A549 (cell line): ENCODE measurements around the gene DQX1. TPM values are rescaled to one million over a fixed set of nuclear protein-coding genes. Genes with fewer than 3 reads are reported as not detected.
A peak's percentile ranks its signal among the peaks of the same experiment; 100 is the strongest.

Source experiments
- ATAC-seq, 2 experiments: fragments of 200-7000 bp in 1 of 2; fragments of >200 bp in 1 of 2; cut with Nextera tagmentation in 1 of 2; cut with Tn5 transposase in 1 of 2; 3 replicates each; pipeline versions ENCODE4 v1.8.0 to v1.9.1; 2018 to 2020; ENCODE audit warnings: mild to moderate bottlenecking in 1 of 2, moderate library complexity in 1 of 2
- CTCF ChIA-PET: fragments of 300-600 bp; sonication (Branson Sonifier 250); formaldehyde crosslinking; extraction: SDS; loops from one replicate; lab custom pipeline; 2021; ENCODE audit warnings: antibody characterized with exemption, inconsistent platforms; lab: Yijun Ruan, JAX
- POLR2A ChIA-PET: fragments of 350-600 bp; formaldehyde crosslinking; extraction: SDS; loops from one replicate; lab custom pipeline; 2021; ENCODE audit warnings: antibody characterized with exemption, inconsistent platforms; lab: Yijun Ruan, JAX
- DNase-seq, 2 experiments: peaks; one replicate each; pipeline versions ENCODE4 v3.0.0 to v3.0.0-alpha.2; 2011 to 2016; ENCODE audit warnings: low read depth in 1 of 2, low spot score in 1 of 2
- FAIRE-seq: peaks from 2 replicates; lab custom pipeline; 2011; peaks lifted over from hg19 to GRCh38; lab: Jason Lieb, UNC
- H3K27ac ChIP-seq, 2 experiments: fragments of >200 bp; sonication (Bioruptor Twin); formaldehyde crosslinking; 3 replicates each; pipeline ENCODE4 v1.5.1; 2016 to 2017
- H3K4me1 ChIP-seq: fragments of >200 bp; sonication (Bioruptor Twin); formaldehyde crosslinking; 3 replicates; pipeline ENCODE4 v1.6.1; 2016
- H3K4me2 ChIP-seq: fragments of >200 bp; sonication (Bioruptor Twin); formaldehyde crosslinking; 3 replicates; pipeline ENCODE4 v1.6.1; 2016
- H3K4me3 ChIP-seq: fragments of >200 bp; sonication (Bioruptor Twin); formaldehyde crosslinking; 3 replicates; pipeline ENCODE4 v1.5.1; 2016
- H3K9me3 ChIP-seq: fragments of >200 bp; sonication (Bioruptor Twin); formaldehyde crosslinking; 3 replicates; pipeline ENCODE4 v1.6.1; 2016
- BCL3 ChIP-seq: fragments of >200 bp; sonication (Bioruptor Twin); formaldehyde crosslinking; IDR thresholded peaks from 3 replicates; pipeline ENCODE4 v1.6.1; 2016
- CBX8 ChIP-seq: fragments of 200-600 bp; sonication (generic); IDR thresholded peaks from 2 replicates; pipeline ENCODE4 v1.6.1; 2016
- EHF ChIP-seq: fragments of 250-450 bp; sonication (Bioruptor Pico); IDR thresholded peaks from 2 replicates; pipeline ENCODE4 v1.5.0; 2020; ENCODE audit warnings: mild to moderate bottlenecking
- EHMT2 ChIP-seq: fragments of 200-600 bp; sonication (generic); IDR thresholded peaks from 2 replicates; pipeline ENCODE4 v1.6.1; 2016; ENCODE audit warnings: antibody characterized with exemption, low read depth, mild to moderate bottlenecking, moderate library complexity
- FOXS1 ChIP-seq: fragments of 250-450 bp; sonication (Bioruptor Pico); IDR thresholded peaks from 2 replicates; pipeline ENCODE4 v1.5.0; 2020; ENCODE audit warnings: mild to moderate bottlenecking, moderate library complexity
- HES2 ChIP-seq: fragments of >200 bp; sonication (Bioruptor Twin); formaldehyde crosslinking; IDR thresholded peaks from 2 replicates; pipeline ENCODE4 v1.6.1; 2016
- HMGXB4 ChIP-seq: fragments of 250-450 bp; sonication (Bioruptor Pico); IDR thresholded peaks from 2 replicates; pipeline ENCODE4 v1.5.0; 2021; ENCODE audit warnings: mild to moderate bottlenecking, moderate library complexity, borderline replicate concordance
- HOXB13 ChIP-seq: fragments of 250-450 bp; sonication (Bioruptor Pico); IDR thresholded peaks from 2 replicates; pipeline ENCODE4 v1.5.0; 2020; ENCODE audit warnings: low read depth, mild to moderate bottlenecking, moderate library complexity
- JUN ChIP-seq, 2 experiments: fragments of >200 bp; sonication (Bioruptor Twin); formaldehyde crosslinking; IDR thresholded peaks; 2 replicates in 1 of 2; 3 replicates in 1 of 2; pipeline ENCODE4 v1.6.1; 2016 to 2017
- MAX ChIP-seq: IDR thresholded peaks from 2 replicates; pipeline ENCODE4 v1.6.1; 2012
- NPAS2 ChIP-seq: fragments of 250-450 bp; sonication (Bioruptor Pico); IDR thresholded peaks from 2 replicates; pipeline ENCODE4 v1.8.0; 2022; ENCODE audit warnings: mild to moderate bottlenecking, moderate library complexity, borderline replicate concordance
- PBX3 ChIP-seq: IDR thresholded peaks from 2 replicates; pipeline ENCODE4 v1.6.1; 2012
- SMC3 ChIP-seq: fragments of >200 bp; sonication (Bioruptor Twin); formaldehyde crosslinking; IDR thresholded peaks from 3 replicates; pipeline ENCODE4 v1.6.1; 2018; ENCODE audit warnings: inconsistent platforms
- SREBF2 ChIP-seq: fragments of 450-650 bp; IDR thresholded peaks from 2 replicates; pipeline ENCODE4 v1.6.1; 2014; ENCODE audit warnings: mild to moderate bottlenecking, moderate library complexity
- TFCP2L1 ChIP-seq: fragments of 250-450 bp; sonication (Bioruptor Pico); IDR thresholded peaks from 2 replicates; pipeline ENCODE4 v1.5.0; 2021; ENCODE audit warnings: mild to moderate bottlenecking
- ZFP36 ChIP-seq: fragments of 450-650 bp; IDR thresholded peaks from 2 replicates; pipeline ENCODE4 v1.6.1; 2014; ENCODE audit warnings: borderline replicate concordance; ENCODE audit not compliant: partially characterized antibody
- WGBS: methylation state at CpG from one replicate; pipeline ENCODE4 v1.1.6; 2017; ENCODE audit errors: missing lambda C conversion rate; 5-methylcytosine and 5-hydroxymethylcytosine counted together
- polyA plus RNA-seq, 4 experiments: library from polyadenylated mRNA; depleted of rRNA in 3 of 4; stranded (reverse); fragments of >200 nt; fragmentation: RNase III in 1 of 4; extraction: RNeasy Plus Mini Kit Qiagen cat#74134 plus additional on column Dnase treatment in 1 of 4; gene quantifications; 2 replicates in 3 of 4; 3 replicates in 1 of 4; pipeline ENCODE4 v1.2.3, GENCODE V29; 2011 to 2017

Gene DQX1
- polyA plus RNA-seq, 2 of the 4 experiments (the other 2 are of a cell fraction) = 0.15 to 0.39 TPM

GRCh38 chr2:74498500-74499266 lies 27.3 kb downstream of the DQX1 start:
- peak in 1 of 2 experiments; percentile 6; a peak in 3 of 6 replicates for ATAC-seq
- POLR2A ChIA-PET = no interaction called here

GRCh38 chr2:74497777-74498499 lies 28.1 kb downstream of the DQX1 start:
- Histone ChIP-seq H3K9me3 (no peaks in the 10 kb centered on the region), H3K27ac (no peak overlapping the region), H3K4me2 (no peak overlapping the region), H3K4me1 (peaks cover 5% of the 10 kb centered on the region; the same call in 2 of the 3 replicates), H3K4me3 (no peak overlapping the region)
- ATAC-seq = no peak
- WGBS = 93% methylated on average over 47 of the region's 61 CpGs
- TF ChIP-seq SREBF2 (no peak), FOXS1 (no peak), JUN (IDR thresholded peaks at IDR 0.05) (peak in 1 of 2 experiments; percentile 35; a peak in 1 of 5 replicates), NPAS2 (CRISPR knock-in tag) (no peak), PBX3 (0 out of 2 replicates have a peak, but pooled peaks have one; percentile 16), HMGXB4 (CRISPR knock-in tag) (no peak)
- TF ChIP-seq, all 56 proteins: peak for 2
- POLR2A ChIA-PET = no interaction called here
- FAIRE-seq = no peak
- no peak for DNase-seq
- CTCF ChIA-PET = interaction anchor here (0.9 to 15.5 kb wide), 3 partner anchors 9 to 89 kb away, joined by 4 to 184 read pairs (median 29); partner anchors contain the start of genes CCDC142, PCGF1 and TTC31

More at GRCh38 chr2:74498500-74499266, 27.3 kb downstream of the DQX1 start:
- Histone ChIP-seq H3K4me1 (peaks cover 10% of the 10 kb centered on the region), H3K27ac (no peak overlapping the region), H3K4me2 (no peak overlapping the region), H3K4me3 (no peak overlapping the region), H3K9me3 (no peaks in the 10 kb centered on the region)
- CTCF ChIA-PET = interaction anchor here (0.9 to 15.5 kb wide), 2 partner anchors 8 to 12 kb away, joined by 4 to 184 read pairs; partner anchors contain the start of genes CCDC142, PCGF1 and TTC31
- TF ChIP-seq SMC3 (no peak), HOXB13 (CRISPR knock-in tag) (no peak), TFCP2L1 (no peak), MAX (0 out of 2 replicates have a peak, but pooled peaks have one; percentile 7), HES2 (no peak)
- 71% methylated on average over 41 of the region's 41 CpGs for WGBS
- DNase-seq (peak in 1 of 2 experiments; percentile 32), FAIRE-seq (no peak)

- Histone ChIP-seq H3K4me2 (no peak overlapping the region), H3K4me1 (peaks cover 5% of the 10 kb centered on the region; the same call in 2 of the 3 replicates), H3K9me3 (no peaks in the 10 kb centered on the region), H3K27ac (no peak overlapping the region), H3K4me3 (no peak overlapping the region)
- ATAC-seq (no peak), DNase-seq (no peak), FAIRE-seq (no peak)
- ChIA-PET CTCF (interaction anchor here (0.8 to 15.5 kb wide), 5 partner anchors 10 to 90 kb away, joined by 4 to 184 read pairs (median 5); partner anchors contain the start of genes CCDC142, PCGF1 and TTC31), POLR2A (interaction anchor here (0.7 to 2.0 kb wide), 2 partner anchors 10 to 25 kb away, joined by 3 to 8 read pairs; partner anchors contain the start of genes MRPL53 and PCGF1)
- TF ChIP-seq EHMT2 (no peak), EHF (CRISPR knock-in tag) (no peak), CBX8 (no peak), BCL3 (peak; percentile 19; the same call in 1 of the 3 replicates), ZFP36 (no peak)
- WGBS = 93% methylated on average over 19 of the region's 19 CpGs
Measured at GRCh38 chr2:74496997-74497776, 28.8 kb downstream of the DQX1 start.
